Gastroesophageal sphincter (tissue), 3 donors: ENCODE results near the gene EAF1.

ENCODE experiments used
- POLR2AphosphoS5 ChIP-seq: sonication (generic); formaldehyde crosslinking; IDR thresholded peaks from one replicate; pipeline ENCODE4 v1.6.1; 2017; ENCODE audit warnings: antibody characterized with exemption
- TF ChIP-seq, protein P1 (sequence below), 4 experiments: fragments of 200-600 bp in 2 of 4; fragments of 450-650 bp in 2 of 4; sonication (generic) in 1 of 4; IDR thresholded peaks; one replicate each; pipeline ENCODE4 v1.5.1; 2017 to 2019; ENCODE audit warnings: antibody characterized with exemption in 4 of 4, mild to moderate bottlenecking in 2 of 4, moderate library complexity in 2 of 4

- TF ChIP-seq, protein P1, sequence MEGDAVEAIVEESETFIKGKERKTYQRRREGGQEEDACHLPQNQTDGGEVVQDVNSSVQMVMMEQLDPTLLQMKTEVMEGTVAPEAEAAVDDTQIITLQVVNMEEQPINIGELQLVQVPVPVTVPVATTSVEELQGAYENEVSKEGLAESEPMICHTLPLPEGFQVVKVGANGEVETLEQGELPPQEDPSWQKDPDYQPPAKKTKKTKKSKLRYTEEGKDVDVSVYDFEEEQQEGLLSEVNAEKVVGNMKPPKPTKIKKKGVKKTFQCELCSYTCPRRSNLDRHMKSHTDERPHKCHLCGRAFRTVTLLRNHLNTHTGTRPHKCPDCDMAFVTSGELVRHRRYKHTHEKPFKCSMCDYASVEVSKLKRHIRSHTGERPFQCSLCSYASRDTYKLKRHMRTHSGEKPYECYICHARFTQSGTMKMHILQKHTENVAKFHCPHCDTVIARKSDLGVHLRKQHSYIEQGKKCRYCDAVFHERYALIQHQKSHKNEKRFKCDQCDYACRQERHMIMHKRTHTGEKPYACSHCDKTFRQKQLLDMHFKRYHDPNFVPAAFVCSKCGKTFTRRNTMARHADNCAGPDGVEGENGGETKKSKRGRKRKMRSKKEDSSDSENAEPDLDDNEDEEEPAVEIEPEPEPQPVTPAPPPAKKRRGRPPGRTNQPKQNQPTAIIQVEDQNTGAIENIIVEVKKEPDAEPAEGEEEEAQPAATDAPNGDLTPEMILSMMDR (IDR thresholded peaks at IDR 0.05), result no peak
- TF ChIP-seq POLR2AphosphoS5, result no peak
These were observed 40.2 kb upstream of the EAF1 start for GRCh38 chr3:15387171-15387581.
